Subcutaneous adipose tissue (tissue), 4 donors: Measurements from ENCODE around the gene DLX2. TPM values are rescaled to one million over a fixed set of nuclear protein-coding genes. Genes with fewer than 3 reads are reported as not detected.

Experiments used
- total RNA-seq, 4 donors: library from RNA; depleted of rRNA; stranded (reverse); fragments of >200 nt; gene quantifications; one replicate each; pipeline ENCODE4 v1.1.0, GENCODE V29; 2016
- TF ChIP-seq, protein P1 (sequence below): fragments of 450-650 bp; IDR thresholded peaks from one replicate; pipeline ENCODE4 v1.5.1; 2016; ENCODE audit warnings: low read depth, mild to moderate bottlenecking, control low read depth, antibody characterized with exemption, moderate library complexity

Gene DLX2
- total RNA-seq, 4 donors from 2014 or later, result not detected

DNA sequence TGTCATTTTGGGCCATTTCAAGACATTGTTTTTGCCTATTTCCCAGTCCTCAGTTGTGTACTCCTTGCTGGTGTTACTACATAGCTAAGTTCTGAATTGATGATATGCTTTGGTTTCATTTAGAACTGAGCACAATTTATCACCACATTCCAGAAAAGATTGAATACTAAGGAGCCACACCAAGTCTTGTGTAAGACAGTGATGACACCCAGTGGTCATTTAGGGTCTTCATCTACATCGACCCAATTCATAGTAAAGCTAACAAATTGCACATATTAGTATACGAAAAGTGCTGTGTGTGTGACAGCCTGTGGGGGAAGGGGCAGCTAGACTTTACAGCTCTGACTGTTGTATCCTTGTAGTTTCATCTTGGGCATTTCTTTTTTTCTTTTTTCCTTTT is 10.9 kb upstream of the DLX2 start:
- TF ChIP-seq, protein P1, sequence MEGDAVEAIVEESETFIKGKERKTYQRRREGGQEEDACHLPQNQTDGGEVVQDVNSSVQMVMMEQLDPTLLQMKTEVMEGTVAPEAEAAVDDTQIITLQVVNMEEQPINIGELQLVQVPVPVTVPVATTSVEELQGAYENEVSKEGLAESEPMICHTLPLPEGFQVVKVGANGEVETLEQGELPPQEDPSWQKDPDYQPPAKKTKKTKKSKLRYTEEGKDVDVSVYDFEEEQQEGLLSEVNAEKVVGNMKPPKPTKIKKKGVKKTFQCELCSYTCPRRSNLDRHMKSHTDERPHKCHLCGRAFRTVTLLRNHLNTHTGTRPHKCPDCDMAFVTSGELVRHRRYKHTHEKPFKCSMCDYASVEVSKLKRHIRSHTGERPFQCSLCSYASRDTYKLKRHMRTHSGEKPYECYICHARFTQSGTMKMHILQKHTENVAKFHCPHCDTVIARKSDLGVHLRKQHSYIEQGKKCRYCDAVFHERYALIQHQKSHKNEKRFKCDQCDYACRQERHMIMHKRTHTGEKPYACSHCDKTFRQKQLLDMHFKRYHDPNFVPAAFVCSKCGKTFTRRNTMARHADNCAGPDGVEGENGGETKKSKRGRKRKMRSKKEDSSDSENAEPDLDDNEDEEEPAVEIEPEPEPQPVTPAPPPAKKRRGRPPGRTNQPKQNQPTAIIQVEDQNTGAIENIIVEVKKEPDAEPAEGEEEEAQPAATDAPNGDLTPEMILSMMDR, result no peak

DNA sequence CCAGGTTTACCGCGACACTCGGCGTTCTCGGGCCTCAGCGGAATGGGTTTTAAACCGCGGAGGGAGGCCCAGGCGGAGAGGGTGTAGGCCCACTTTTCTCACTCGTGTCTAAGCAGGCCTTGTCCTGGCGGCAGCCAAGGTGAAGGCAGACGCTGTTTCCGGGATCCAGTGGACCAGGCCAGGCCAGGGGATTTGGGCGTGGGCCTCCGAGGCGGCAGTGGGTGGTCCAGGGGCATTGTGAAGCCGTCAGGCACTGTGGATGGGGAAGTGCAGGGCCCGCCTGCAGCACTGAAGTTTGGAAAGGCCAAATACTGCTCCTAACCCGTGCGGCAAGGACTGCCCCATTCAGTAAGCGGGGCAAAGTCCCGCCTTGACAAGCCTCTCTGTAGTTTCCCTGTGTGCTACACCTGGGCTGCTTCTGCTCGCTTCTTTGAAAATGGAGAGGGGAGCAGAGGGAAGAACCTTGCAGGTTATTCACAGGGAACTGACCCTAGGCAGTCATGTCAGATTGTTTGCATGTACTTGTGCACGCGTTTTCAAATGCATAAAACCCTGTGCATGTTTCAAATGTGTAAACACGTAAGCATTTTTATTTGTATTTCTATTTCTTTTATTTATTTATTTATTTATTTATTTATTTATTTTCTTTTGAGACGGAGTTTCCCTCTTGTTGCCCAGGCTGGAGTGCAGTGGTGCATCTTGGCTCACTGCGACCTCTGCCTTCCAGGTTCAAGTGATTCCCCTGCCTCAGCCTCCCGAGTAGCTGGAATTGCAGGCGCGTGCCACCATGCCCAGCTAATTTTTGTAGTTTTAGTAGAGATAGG is 7.5 kb upstream of the DLX2 start:
- TF ChIP-seq, protein P1, result no peak

DNA sequence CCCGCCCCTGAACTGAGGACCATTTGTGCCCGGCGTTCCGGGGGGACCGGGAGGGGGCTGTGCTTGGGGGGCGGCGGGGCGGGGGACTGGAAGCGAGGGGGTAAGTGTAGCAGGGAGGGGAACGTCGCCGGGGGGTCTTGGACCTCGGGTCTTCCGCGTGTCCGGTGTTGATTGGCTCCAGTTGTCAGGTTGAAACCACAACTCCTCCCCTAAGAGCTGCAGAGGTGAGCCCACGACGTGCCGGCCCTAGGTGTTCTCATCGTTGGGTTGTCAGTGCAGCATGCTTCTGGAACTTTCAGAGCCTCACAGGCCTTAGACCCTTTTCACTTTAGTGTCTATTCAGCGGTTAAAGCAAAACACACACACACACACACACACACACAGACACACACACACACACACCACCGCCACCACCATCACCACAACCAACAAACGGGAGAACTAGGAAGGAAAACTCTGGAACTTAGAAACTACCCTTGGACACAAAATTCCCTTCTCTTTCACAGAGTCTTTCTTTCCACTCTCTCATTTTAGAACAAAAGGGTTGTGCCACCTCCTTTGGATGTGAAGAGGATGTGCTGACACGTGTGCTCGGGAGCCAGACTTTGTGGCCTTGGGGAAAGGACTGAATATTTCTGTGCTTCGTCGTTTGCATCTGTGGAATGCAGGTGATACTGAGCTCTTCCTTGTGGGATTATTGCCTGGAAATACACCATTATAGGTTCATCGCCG is 6.7 kb upstream of the DLX2 start:
- TF ChIP-seq, protein P1, result no peak

DNA sequence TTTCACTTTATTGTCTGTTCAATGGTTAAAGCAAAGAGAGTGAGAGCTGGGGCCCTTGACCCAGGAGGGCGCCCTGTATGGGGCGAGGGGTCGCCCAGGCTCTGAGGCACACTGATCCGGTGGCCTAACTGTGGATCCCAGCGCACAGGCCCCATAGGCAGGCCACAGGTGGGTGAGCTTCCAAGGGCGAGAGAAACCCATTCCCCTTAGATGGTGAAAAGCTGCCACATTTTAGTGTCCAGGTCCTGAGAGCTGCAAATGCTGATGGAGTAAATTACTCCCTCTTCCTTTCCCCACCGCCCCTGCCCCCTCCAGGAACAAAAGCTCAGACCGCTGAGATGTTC is 5.9 kb upstream of the DLX2 start:
- TF ChIP-seq, protein P1, result no peak

DNA sequence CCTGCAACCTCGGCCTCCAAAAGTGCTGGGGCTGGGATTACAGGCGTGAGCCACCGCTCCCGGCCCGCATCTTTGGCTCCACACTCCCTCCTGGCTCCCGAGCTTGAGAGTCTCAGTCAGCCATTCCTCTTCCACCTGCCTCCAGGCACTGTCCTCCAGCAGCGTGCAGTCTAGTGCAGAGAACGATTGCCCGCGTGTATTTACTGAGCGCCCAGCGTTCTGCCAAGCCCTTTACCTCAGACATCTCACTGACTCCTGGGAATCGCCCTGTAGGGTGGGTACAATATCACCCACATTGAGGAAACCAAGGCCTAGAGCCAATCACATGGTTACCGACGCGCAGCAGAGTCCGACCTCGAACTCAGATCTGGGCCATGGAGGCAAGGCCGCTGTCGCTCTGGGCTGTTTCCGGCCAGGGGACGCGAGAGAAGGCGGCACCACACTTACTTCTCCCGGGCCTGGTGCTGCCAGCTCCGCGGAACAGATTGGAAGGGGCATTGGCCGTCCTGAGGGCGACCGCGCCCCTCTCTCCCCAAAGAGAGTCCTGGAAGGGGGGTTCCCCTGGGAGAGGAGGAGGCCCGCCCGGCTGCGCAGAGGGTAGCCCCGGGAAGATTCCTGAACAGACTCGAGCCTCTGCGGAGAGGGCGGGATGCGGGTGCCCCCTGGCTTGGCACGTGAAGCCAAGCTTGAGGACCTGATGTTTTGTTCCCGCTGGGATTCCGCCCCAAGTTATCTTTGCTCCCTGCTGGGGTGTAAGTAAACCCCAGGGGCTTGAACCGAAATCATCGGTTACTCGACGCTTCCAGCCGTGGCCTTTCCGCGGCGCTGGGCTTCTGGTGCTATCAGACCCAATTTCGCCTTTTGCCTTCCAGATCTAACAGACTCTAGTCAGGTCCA is 5.2 kb upstream of the DLX2 start:
- TF ChIP-seq, protein P1, result no peak

DNA sequence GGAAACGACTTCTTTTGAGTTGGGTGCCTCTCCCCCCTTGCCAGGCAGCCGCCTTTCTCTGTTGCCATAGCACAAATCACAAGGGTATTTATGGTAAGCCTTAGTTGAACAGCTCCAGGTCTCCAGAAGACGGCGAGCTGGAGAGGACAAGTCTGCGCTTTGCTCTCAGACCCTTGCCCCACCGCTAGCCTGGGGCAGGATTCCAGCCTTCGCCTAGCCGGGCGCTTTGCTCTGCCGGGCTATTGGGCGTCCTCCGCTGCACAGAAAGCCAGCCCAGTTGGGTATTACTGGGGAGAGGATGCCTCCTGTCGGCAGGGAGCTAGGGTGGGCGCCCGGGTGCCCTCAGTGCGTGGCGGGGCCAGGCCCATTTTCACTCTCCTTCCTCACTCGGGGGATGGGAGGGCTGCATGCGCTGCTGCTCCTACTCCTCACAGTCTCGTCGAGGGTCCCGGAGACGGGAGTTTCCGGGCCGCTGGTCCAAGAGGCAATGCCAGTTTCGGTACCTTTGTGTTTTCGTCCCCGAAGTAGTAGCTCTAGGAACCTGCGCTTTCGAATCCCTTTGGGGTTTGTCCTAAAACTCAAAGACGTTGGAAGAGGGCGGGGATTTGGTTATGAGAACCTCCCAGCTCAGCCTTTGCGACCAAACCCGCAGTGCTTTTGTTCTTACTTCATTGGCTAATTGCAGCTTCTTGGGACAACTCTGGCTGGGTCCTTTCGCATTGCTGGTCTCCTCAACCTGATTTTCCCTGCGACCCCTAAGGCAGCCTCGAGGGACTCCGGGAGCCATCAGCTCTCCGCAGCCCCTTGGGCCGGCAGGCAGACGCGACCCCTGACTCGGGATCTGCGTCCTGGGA is 3.6 kb upstream of the DLX2 start:
- TF ChIP-seq, protein P1, result no peak
